ENCODE results near the gene DGKI. TPM values are rescaled to one million over a fixed set of nuclear protein-coding genes. Genes with fewer than 3 reads are reported as not detected.
A peak's percentile ranks its signal among the peaks of the same experiment; 100 is the strongest.

Gene DGKI
- total RNA-seq, 5 donors from 2014 or later (not counting 1 experiment from before 2014, with no cell fraction given) = not detected

DNA sequence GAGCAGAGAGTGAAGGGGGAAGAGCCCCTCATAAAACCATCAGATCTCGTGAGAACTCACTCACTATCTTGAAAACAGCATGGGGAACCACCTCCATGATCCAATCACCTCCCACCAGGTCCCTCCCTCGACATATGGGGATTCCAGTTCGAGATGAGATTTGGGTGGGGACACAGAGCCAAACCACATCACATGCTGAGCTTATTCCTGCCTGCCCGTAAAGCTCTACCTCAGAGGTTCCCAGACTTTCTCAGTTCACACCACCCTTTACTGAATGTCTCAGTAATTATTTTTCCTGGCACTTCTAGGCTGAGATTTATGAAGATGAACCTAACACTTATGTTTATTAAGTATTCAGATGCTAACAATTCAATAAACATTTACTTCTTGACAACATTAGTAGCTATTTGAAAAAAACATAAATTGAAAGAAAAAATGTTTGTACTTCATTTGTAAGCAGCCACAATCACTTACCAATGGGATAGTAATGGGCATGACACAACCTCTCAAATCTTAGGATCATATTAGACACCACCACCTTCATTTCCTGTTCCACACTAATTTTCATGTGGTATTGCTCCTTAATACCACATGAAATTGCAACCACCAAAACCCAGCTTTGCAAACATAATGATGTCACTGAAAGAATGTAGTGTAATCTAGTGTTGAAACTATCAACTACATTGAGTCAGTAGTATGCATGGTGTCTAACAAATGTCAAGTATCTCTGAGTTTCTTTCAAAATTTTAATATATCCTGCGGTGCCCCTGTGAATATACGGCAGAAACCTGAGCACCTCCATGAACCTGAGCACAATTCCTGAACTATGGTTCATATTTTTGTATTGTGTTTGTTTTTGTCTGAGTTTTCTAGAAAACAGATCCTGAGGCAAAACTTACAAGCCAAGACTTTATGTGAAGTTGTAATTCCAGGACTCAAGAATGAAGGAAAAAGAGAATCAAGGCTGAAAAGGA, 4.5 kb upstream of the DGKI start:
- Mint-ChIP-seq H3K4me3 (no peak overlapping the region), H3K27me3 (peaks cover 11 to 16% of the 10 kb centered on the region in 2 donors), H3K36me3 (peaks cover 5% of the 10 kb centered on the region), H3K27ac (no peak overlapping the region), H3K9me3 (no peaks in the 10 kb centered on the region), H3K4me1 (peaks cover 0 to 8% (median 5%) of the 10 kb centered on the region in 3 donors)
- Histone ChIP-seq H3K4me3 (ENCODE audit: control insufficient read depth in 1 of 2, extremely low read depth in 1 of 2, low read length in 1 of 2) (no peak overlapping the region), H3K27me3 (replicated peaks in 1 of 2; ENCODE audit: control insufficient read depth in 2 of 2, extremely low read depth in 1 of 2, insufficient read depth in 2 of 2, low read length in 1 of 2) (peaks cover 8 to 13% of the 10 kb centered on the region in 2 experiments), H3K36me3 (ENCODE audit: control insufficient read depth in 2 of 2, extremely low read depth in 1 of 2, insufficient read depth in 1 of 2, low read length in 1 of 2) (no peaks in the 10 kb centered on the region), H3K9me3 (no peaks in the 10 kb centered on the region), H3K4me1 (ENCODE audit: control insufficient read depth in 1 of 2, extremely low read depth in 1 of 2, insufficient read depth in 2 of 2, low read length in 2 of 2) (peaks cover 0 to 8% of the 10 kb centered on the region in 2 experiments), H3K27ac (ENCODE audit: low read length) (no peak overlapping the region)
- DNase-seq (no peak), ATAC-seq (replicated peaks in 1 of 4) (no peak)
- ChIA-PET POLR2A (interaction anchor here in 1 of 2 donors (0.6 kb wide), 1 partner anchor 177 kb away, joined by 3 read pairs; no protein-coding TSS in a partner anchor), CTCF (no interaction called here)
- no CpG with 5 or more reads among the region's 6 CpGs for WGBS (ENCODE audit: insufficient coverage)

DNA sequence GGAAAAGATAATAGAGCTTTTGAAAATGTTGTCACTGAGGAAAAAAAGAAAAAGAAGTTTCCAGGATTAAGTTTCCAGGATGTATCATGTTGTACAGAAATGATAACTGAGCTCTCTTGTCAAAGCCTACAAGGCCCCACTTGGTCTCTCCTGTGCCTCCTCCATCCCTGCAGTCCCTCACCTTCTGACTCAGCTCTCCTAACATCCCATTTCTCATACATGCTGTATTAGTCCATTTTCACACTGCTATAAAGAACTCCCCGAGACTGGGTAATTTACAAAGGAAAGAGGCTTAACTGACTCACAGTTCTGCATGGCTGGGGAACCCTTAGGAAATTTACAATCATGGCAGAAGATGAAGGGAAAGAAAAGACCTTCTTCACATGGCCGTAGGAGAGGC, 3.8 kb upstream of the DGKI start:
- Mint-ChIP-seq H3K36me3 (peaks cover 1% of the 10 kb centered on the region), H3K27me3 (peaks cover 17 to 23% of the 10 kb centered on the region in 2 donors), H3K4me3 (no peak overlapping the region), H3K27ac (no peak overlapping the region), H3K4me1 (peaks cover 0 to 9% (median 9%) of the 10 kb centered on the region in 3 donors), H3K9me3 (no peaks in the 10 kb centered on the region)
- Histone ChIP-seq H3K4me3 (ENCODE audit: control insufficient read depth in 1 of 2, extremely low read depth in 1 of 2, low read length in 1 of 2) (no peak overlapping the region), H3K27me3 (replicated peaks in 1 of 2; ENCODE audit: control insufficient read depth in 2 of 2, extremely low read depth in 1 of 2, insufficient read depth in 2 of 2, low read length in 1 of 2) (peaks cover 10 to 19% of the 10 kb centered on the region in 2 experiments), H3K9me3 (no peaks in the 10 kb centered on the region), H3K36me3 (ENCODE audit: control insufficient read depth in 2 of 2, extremely low read depth in 1 of 2, insufficient read depth in 1 of 2, low read length in 1 of 2) (no peaks in the 10 kb centered on the region), H3K4me1 (ENCODE audit: control insufficient read depth in 1 of 2, extremely low read depth in 1 of 2, insufficient read depth in 2 of 2, low read length in 2 of 2) (peaks cover 0 to 13% of the 10 kb centered on the region in 2 experiments), H3K27ac (ENCODE audit: low read length) (no peak overlapping the region)
- ChIA-PET CTCF (no interaction called here), POLR2A (interaction anchor here in 1 of 2 donors (0.6 kb wide), 1 partner anchor 178 kb away, joined by 3 read pairs; no protein-coding TSS in a partner anchor)
- WGBS (ENCODE audit: insufficient coverage) = no CpG with 5 or more reads among the region's 2 CpGs
- DNase-seq (no peak), ATAC-seq (replicated peaks in 1 of 4) (no peak)

- WGBS (ENCODE audit: insufficient coverage) = 75% methylated on average over 6 of the region's 8 CpGs
- Histone ChIP-seq H3K27me3 (replicated peaks in 1 of 2; ENCODE audit: control insufficient read depth in 2 of 2, extremely low read depth in 1 of 2, insufficient read depth in 2 of 2, low read length in 1 of 2) (peaks cover 10 to 34% of the 10 kb centered on the region in 2 experiments), H3K4me3 (ENCODE audit: control insufficient read depth in 1 of 2, extremely low read depth in 1 of 2, low read length in 1 of 2) (no peak overlapping the region), H3K27ac (ENCODE audit: low read length) (no peak overlapping the region), H3K9me3 (no peaks in the 10 kb centered on the region), H3K4me1 (ENCODE audit: control insufficient read depth in 1 of 2, extremely low read depth in 1 of 2, insufficient read depth in 2 of 2, low read length in 2 of 2) (peaks cover 0 to 13% of the 10 kb centered on the region in 2 experiments), H3K36me3 (ENCODE audit: control insufficient read depth in 2 of 2, extremely low read depth in 1 of 2, insufficient read depth in 1 of 2, low read length in 1 of 2) (no peaks in the 10 kb centered on the region)
- Mint-ChIP-seq H3K27me3 (peaks cover 39 to 48% of the 10 kb centered on the region in 2 donors), H3K36me3 (no peaks in the 10 kb centered on the region), H3K9me3 (no peaks in the 10 kb centered on the region), H3K4me1 (peaks cover 0 to 9% (median 9%) of the 10 kb centered on the region in 3 donors), H3K27ac (no peak overlapping the region), H3K4me3 (peak overlapping the region in 2 of 3 donors; percentile 15 to 37)
- DNase-seq (no peak), ATAC-seq (replicated peaks in 1 of 4) (no peak)
- CTCF ChIA-PET = no interaction called here
- POLR2A ChIA-PET = no interaction called here
Measured at GRCh38 chr7:137848095-137848494, 1.3 kb upstream of the DGKI start.

DNA sequence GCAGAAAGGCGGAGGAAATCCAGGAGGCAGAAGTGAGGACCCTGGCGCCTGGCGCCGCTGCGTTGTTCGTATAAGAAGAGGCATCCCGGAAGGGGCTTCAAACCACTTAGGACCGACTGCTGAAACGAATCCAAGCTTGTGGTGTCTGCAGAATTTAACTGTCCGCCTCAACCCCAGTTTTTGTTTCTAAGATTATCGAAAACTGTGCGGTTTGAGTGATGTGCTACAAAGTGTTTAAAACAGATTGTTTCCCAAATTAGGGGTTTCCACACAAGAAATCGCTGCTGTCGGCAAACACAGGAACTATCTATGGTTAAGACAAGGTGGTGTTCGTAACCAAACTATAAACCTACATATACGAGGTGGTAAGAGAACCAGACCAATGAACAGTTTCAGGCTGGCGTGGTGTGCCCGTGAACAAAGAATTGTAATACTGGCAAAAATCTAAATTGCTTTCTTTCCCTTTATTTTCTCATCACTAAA, 835 bp upstream of the DGKI start:
- Mint-ChIP-seq H3K27ac (no peak overlapping the region), H3K4me1 (peaks cover 0 to 9% (median 9%) of the 10 kb centered on the region in 3 donors), H3K36me3 (no peaks in the 10 kb centered on the region), H3K27me3 (peaks cover 40 to 50% of the 10 kb centered on the region in 2 donors), H3K9me3 (no peaks in the 10 kb centered on the region), H3K4me3 (peak overlapping the region; percentile 15 to 39 (median 37))
- Histone ChIP-seq H3K27ac (ENCODE audit: low read length) (no peak overlapping the region), H3K9me3 (no peaks in the 10 kb centered on the region), H3K36me3 (ENCODE audit: control insufficient read depth in 2 of 2, extremely low read depth in 1 of 2, insufficient read depth in 1 of 2, low read length in 1 of 2) (no peaks in the 10 kb centered on the region), H3K27me3 (replicated peaks in 1 of 2; ENCODE audit: control insufficient read depth in 2 of 2, extremely low read depth in 1 of 2, insufficient read depth in 2 of 2, low read length in 1 of 2) (peaks cover 10 to 34% of the 10 kb centered on the region in 2 experiments), H3K4me1 (ENCODE audit: control insufficient read depth in 1 of 2, extremely low read depth in 1 of 2, insufficient read depth in 2 of 2, low read length in 2 of 2) (peaks cover 0 to 13% of the 10 kb centered on the region in 2 experiments), H3K4me3 (ENCODE audit: control insufficient read depth in 1 of 2, extremely low read depth in 1 of 2, low read length in 1 of 2) (no peak overlapping the region)
- no peak for DNase-seq
- ATAC-seq (replicated peaks in 1 of 4) = no peak
- 6% methylated on average over 12 of the region's 18 CpGs for WGBS (ENCODE audit: insufficient coverage)
- CTCF ChIA-PET = no interaction called here
- POLR2A ChIA-PET = no interaction called here

- 2% methylated on average over 47 of the region's 47 CpGs for WGBS (ENCODE audit: insufficient coverage)
- ChIA-PET CTCF (no interaction called here), POLR2A (no interaction called here)
Measured at GRCh38 chr7:137846549-137846826, 286 bp downstream of the DGKI start.

GRCh38 chr7:137844677-137845425, 1.9 kb downstream of the DGKI start:
- POLR2A ChIA-PET = interaction anchor here in 1 of 2 donors (0.6 kb wide), 1 partner anchor 61 kb away, joined by 4 read pairs; no protein-coding TSS in a partner anchor
- no peak for DNase-seq
- H3K27ac ChIP-seq (ENCODE audit: low read length) = no peak overlapping the region
- Mint-ChIP-seq H3K4me1 (peaks cover 0 to 9% (median 9%) of the 10 kb centered on the region in 3 donors), H3K4me3 (no peak overlapping the region), H3K9me3 (no peaks in the 10 kb centered on the region), H3K36me3 (no peaks in the 10 kb centered on the region), H3K27me3 (peaks cover 44 to 65% of the 10 kb centered on the region in 2 donors), H3K27ac (no peak overlapping the region)
- H3K4me1 ChIP-seq (ENCODE audit: control insufficient read depth in 1 of 2, extremely low read depth in 1 of 2, insufficient read depth in 2 of 2, low read length in 2 of 2) = peaks cover 0 to 13% of the 10 kb centered on the region in 2 experiments
- H3K9me3 ChIP-seq = no peaks in the 10 kb centered on the region
- CTCF ChIA-PET = no interaction called here
- peaks cover 8 to 34% of the 10 kb centered on the region in 2 experiments for H3K27me3 ChIP-seq (replicated peaks in 1 of 2; ENCODE audit: control insufficient read depth in 2 of 2, extremely low read depth in 1 of 2, insufficient read depth in 2 of 2, low read length in 1 of 2)
- ATAC-seq (replicated peaks in 1 of 4) = no peak
- WGBS (ENCODE audit: insufficient coverage) = 85% methylated on average over 4 of the region's 8 CpGs
- H3K36me3 ChIP-seq (ENCODE audit: control insufficient read depth in 2 of 2, extremely low read depth in 1 of 2, insufficient read depth in 1 of 2, low read length in 1 of 2) = no peaks in the 10 kb centered on the region
- no peak overlapping the region for H3K4me3 ChIP-seq (ENCODE audit: control insufficient read depth in 1 of 2, extremely low read depth in 1 of 2, low read length in 1 of 2)

More at GRCh38 chr7:137846549-137846826, 286 bp downstream of the DGKI start:
- peaks cover 40 to 58% of the 10 kb centered on the region in 2 donors for H3K27me3 Mint-ChIP-seq
- no peaks in the 10 kb centered on the region for H3K9me3 Mint-ChIP-seq
- no peak overlapping the region for H3K27ac ChIP-seq (ENCODE audit: low read length)
- no peak overlapping the region for H3K4me3 Mint-ChIP-seq
- ATAC-seq (replicated peaks in 1 of 4) = peak; percentile 46 to 61 (median 52)
- H3K36me3 ChIP-seq (ENCODE audit: control insufficient read depth in 2 of 2, extremely low read depth in 1 of 2, insufficient read depth in 1 of 2, low read length in 1 of 2) = no peaks in the 10 kb centered on the region
- peaks cover 0 to 9% (median 9%) of the 10 kb centered on the region in 3 donors for H3K4me1 Mint-ChIP-seq
- H3K9me3 ChIP-seq = no peaks in the 10 kb centered on the region
- peaks cover 0 to 13% of the 10 kb centered on the region in 2 experiments for H3K4me1 ChIP-seq (ENCODE audit: control insufficient read depth in 1 of 2, extremely low read depth in 1 of 2, insufficient read depth in 2 of 2, low read length in 2 of 2)
- H3K4me3 ChIP-seq (ENCODE audit: control insufficient read depth in 1 of 2, extremely low read depth in 1 of 2, low read length in 1 of 2) = peak overlapping the region in 1 of 2 donors; percentile 7
- no peaks in the 10 kb centered on the region for H3K36me3 Mint-ChIP-seq
- H3K27me3 ChIP-seq (replicated peaks in 1 of 2; ENCODE audit: control insufficient read depth in 2 of 2, extremely low read depth in 1 of 2, insufficient read depth in 2 of 2, low read length in 1 of 2) = peaks cover 8 to 34% of the 10 kb centered on the region in 2 experiments
- no peak overlapping the region for H3K27ac Mint-ChIP-seq
- DNase-seq = peak in 4 of 35 experiments; percentile 1 to 13 (median 8)

Data from T-cell (primary cell).